AG04449 (cell line): ENCODE measurements around the gene FANCC.
A peak's percentile ranks its signal among the peaks of the same experiment; 100 is the strongest.

ENCODE experiments used
- CTCF ChIA-PET: fragments of 350-600 bp; formaldehyde crosslinking; extraction: SDS; loops from one replicate; lab custom pipeline; 2021; ENCODE audit warnings: antibody characterized with exemption; lab: Yijun Ruan, JAX
- POLR2A ChIA-PET: fragments of 400-600, 350-600 bp; formaldehyde crosslinking; extraction: SDS; loops from one replicate; lab custom pipeline; 2020; ENCODE audit warnings: antibody characterized with exemption, inconsistent platforms; lab: Yijun Ruan, JAX
- DNase-seq: peaks from one replicate; pipeline ENCODE4 v3.0.0-alpha.2; 2010; ENCODE audit warnings: low read depth, low spot score
- H3K4me3 ChIP-seq: 2 replicates; pipeline ENCODE4 v1.5.1; 2011; ENCODE audit warnings: low read depth, mild to moderate bottlenecking, control low read depth, low read length
- TF ChIP-seq, protein P1 (sequence below): IDR thresholded peaks from one replicate; pipeline ENCODE4 v1.5.1; 2011; ENCODE audit warnings: mild to moderate bottlenecking, moderate library complexity, low read length, control low read depth, inconsistent platforms; ENCODE audit not compliant: insufficient read depth; ENCODE audit errors: missing control alignments

The FANCC gene

DNA sequence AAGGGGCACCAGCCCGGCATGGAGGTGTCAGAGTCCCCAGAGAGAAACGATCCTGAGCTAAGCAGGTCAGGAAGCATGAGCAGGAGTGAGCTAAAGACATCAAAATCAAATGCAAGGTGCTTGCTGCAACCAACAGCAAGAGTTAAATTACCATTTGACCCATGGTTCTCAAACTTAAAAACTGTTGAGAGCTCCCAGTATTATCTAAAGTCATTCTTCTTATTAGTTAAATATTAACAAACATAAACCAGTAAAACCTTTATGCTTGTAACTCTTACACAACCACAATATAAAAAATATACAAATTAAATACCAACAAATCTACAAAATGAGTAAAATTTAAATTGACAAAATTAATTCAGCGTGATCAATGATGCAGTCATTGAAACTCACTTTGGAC is 51.5 kb downstream of the FANCC start:
- ChIA-PET POLR2A (no interaction called here), CTCF (interaction anchor here (0.9 to 2.9 kb wide), 10 partner anchors 8 to 1094 kb away, joined by 3 to 14 read pairs (median 5); no protein-coding TSS in a partner anchor)
- H3K4me3 ChIP-seq: no peak overlapping the region
- no peak for DNase-seq
- TF ChIP-seq, protein P1, sequence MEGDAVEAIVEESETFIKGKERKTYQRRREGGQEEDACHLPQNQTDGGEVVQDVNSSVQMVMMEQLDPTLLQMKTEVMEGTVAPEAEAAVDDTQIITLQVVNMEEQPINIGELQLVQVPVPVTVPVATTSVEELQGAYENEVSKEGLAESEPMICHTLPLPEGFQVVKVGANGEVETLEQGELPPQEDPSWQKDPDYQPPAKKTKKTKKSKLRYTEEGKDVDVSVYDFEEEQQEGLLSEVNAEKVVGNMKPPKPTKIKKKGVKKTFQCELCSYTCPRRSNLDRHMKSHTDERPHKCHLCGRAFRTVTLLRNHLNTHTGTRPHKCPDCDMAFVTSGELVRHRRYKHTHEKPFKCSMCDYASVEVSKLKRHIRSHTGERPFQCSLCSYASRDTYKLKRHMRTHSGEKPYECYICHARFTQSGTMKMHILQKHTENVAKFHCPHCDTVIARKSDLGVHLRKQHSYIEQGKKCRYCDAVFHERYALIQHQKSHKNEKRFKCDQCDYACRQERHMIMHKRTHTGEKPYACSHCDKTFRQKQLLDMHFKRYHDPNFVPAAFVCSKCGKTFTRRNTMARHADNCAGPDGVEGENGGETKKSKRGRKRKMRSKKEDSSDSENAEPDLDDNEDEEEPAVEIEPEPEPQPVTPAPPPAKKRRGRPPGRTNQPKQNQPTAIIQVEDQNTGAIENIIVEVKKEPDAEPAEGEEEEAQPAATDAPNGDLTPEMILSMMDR: no peak

DNA sequence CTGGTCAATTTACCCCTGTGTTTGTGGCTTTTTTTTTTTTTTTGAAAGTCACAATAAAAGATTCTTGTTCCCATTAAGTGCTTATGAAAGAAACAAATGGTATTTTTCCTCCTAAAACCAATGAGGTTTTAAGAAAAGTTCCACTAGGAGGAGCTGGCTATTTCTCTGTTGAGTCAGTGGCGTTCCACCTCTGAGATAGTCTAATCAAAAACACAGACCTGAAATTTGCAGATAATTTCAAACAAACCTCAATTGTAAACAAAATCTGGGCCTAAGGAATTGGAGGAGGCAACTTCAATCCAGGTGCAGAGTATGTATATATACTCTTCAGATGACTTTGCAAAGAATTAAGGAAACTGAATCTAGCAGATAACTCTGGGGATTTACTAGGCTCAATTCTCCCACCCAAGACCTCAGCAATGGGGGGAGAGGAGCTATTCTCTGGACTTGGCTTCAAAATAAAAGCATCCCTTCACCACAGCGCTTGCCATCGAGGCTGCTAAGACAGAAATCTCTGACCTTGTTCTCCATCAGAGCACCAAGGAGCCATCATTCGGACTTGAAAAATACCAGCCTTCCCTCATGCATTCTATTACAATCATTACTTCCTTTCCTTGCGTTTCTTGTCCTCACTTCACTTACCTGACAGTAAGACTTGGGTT is 52.4 kb downstream of the FANCC start:
- no peak overlapping the region for H3K4me3 ChIP-seq
- TF ChIP-seq, protein P1: peak; percentile 32
- CTCF ChIA-PET: interaction anchor here (0.6 to 2.9 kb wide), 18 partner anchors 9 to 1095 kb away, joined by 3 to 14 read pairs (median 4); no protein-coding TSS in a partner anchor
- DNase-seq: no peak
- POLR2A ChIA-PET: no interaction called here

DNA sequence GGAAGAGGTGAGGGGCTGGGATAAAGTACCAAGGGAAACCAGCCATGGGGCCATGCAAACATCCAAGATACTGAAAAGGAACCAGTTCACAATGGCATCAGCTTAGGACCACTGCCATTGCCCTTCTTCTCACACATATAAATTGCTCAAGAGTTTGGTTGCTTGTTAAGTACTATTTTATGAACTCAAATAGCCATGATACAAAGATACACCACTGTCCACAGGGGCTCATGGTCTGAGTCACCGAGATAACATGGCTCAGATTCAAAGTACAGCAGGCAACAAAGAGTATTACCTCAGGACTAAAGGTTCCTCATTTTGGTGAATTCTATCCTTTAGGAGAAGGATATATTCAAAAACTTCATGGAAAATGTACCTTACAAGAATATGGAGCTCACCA is 55.6 kb downstream of the FANCC start:
- TF ChIP-seq, protein P1: no peak
- POLR2A ChIA-PET: no interaction called here
- CTCF ChIA-PET: no interaction called here
- H3K4me3 ChIP-seq: no peak overlapping the region
- no peak for DNase-seq

DNA sequence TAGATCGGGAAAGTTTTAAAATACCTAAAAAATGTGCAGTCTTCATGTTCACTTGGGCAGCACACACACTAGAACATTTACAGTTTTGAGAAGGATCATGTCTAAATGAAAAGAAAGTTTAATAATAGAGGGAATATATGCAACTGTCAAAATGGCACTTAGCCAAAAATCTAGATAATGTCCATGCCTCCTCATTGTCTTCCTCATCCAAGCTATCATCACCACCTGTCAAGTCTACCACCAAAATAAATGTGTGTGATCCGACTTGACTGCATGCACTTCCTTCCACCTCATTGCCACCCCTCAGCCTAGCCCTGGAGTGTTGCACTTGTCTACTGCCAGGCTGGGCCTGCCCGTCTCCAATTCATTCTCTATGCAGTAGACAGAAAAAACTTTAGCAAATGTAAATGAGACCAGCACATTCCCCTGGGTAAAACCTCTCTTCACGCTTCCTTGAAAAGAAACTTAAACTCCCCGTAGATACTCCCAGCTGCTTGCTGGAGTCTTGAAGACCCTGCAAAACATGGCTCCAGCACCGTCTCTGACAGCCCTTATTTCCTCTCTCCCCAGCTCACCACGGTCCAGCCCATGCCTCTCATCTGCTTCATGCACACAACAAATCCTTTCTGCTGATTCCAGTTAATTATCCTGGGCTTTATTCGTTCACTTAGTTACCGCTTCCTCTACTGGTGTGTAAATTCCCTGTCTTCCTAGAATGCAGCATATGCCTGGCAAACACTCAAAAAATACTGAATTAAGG is 66.9 kb downstream of the FANCC start:
- ChIA-PET CTCF (interaction anchor here (0.9 to 1.5 kb wide), 3 partner anchors 14 to 84 kb away, joined by 3 to 8 read pairs (median 3); no protein-coding TSS in a partner anchor), POLR2A (no interaction called here)
- H3K4me3 ChIP-seq: no peak overlapping the region
- DNase-seq: no peak
- TF ChIP-seq, protein P1: no peak

DNA sequence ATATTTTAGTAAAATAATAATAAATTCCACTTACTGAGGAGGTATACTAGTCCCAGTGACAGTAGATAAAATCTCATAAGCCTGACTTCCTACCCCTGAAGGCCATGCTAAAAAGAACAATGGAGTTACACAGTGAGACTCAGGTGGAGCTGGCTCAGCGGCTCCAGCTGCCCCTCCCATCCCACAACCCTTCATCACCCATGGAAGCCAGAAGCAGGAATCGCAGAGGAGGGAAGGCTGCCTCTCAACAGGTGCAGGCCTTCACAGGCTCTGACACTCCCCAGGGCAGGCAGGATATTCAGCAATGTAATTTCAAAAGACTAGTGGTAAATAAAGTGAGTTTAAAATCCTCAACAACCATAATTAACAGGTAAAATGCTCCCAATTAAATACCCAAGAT is 67.5 kb downstream of the FANCC start:
- TF ChIP-seq, protein P1: no peak
- ChIA-PET CTCF (no interaction called here), POLR2A (no interaction called here)
- DNase-seq: no peak
- H3K4me3 ChIP-seq: no peak overlapping the region

DNA sequence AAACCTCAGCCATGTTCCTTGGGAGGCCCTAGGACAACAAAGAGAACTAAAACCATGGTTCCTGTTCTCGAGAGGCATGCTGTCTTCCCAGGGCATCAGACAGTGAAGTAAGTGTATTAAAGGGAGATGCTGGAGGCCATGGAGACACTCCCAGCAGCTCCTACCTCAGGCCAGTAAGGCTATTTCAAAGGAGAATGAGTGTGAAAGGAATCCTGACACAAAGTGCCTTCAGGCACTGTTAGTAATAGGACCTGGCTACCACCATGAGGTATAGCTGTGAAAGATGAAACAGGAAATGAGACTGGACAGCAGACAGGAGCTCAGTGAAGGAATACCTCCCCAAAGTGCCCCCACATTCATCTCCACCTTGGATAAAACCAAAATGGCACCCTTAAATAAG is 71.0 kb downstream of the FANCC start:
- ChIA-PET POLR2A (no interaction called here), CTCF (no interaction called here)
- no peak for DNase-seq
- TF ChIP-seq, protein P1: no peak
- H3K4me3 ChIP-seq: no peak overlapping the region
